Transverse colon (tissue), 4 donors: ENCODE results near the gene GAPVD1. TPM values are rescaled to one million over a fixed set of nuclear protein-coding genes. Genes with fewer than 3 reads are reported as not detected.

Experiments
- DNase-seq: peaks from one replicate; pipeline ENCODE4 v3.0.0-alpha.2; 2019
- H3K27ac ChIP-seq, 4 donors: fragments of 200-600 bp; sonication (generic); 2 replicates each; pipeline ENCODE4 v1.5.1; 2016 to 2018; ENCODE audit warnings: inconsistent platforms in 4 of 4
- H3K27me3 ChIP-seq: fragments of 200-600 bp; sonication (generic); 2 replicates; pipeline ENCODE4 v1.5.1; 2017; ENCODE audit warnings: inconsistent platforms
- H3K36me3 ChIP-seq, 4 donors: fragments of 200-600 bp; sonication (generic); 2 replicates each; pipeline ENCODE4 v1.5.1; 2017 to 2019; ENCODE audit warnings: inconsistent platforms in 4 of 4
- H3K4me1 ChIP-seq, 4 donors: fragments of 200-600 bp; sonication (generic); 2 replicates each; pipeline ENCODE4 v1.5.1; 2017 to 2020; ENCODE audit warnings: inconsistent platforms in 4 of 4
- H3K4me3 ChIP-seq, 4 donors: fragments of 200-600 bp; sonication (generic); 1 replicate in 1 of 4; 2 replicates in 3 of 4; pipeline versions ENCODE4 v1.5.1 to v1.6.1; 2017 to 2019; ENCODE audit warnings: inconsistent platforms in 4 of 4
- H3K9me3 ChIP-seq, 2 donors: fragments of 200-600 bp; sonication (generic); 2 replicates each; pipeline ENCODE4 v1.5.1; 2017 to 2019; ENCODE audit warnings: inconsistent platforms in 2 of 2
- CTCF ChIP-seq, 5 experiments: fragments of 200-600 bp in 3 of 5; fragments of 450-650 bp in 2 of 5; sonication (generic) in 3 of 5; IDR thresholded peaks; 1 replicate in 2 of 5; 2 replicates in 3 of 5; pipeline ENCODE4 v1.5.1; 2016 to 2017; ENCODE audit warnings: antibody characterized with exemption in 5 of 5, inconsistent platforms in 3 of 5, mild to moderate bottlenecking in 2 of 5, moderate library complexity in 1 of 5
- EP300 ChIP-seq: sonication (generic); formaldehyde crosslinking; IDR thresholded peaks from one replicate; pipeline ENCODE4 v1.6.1; 2017; ENCODE audit warnings: antibody characterized with exemption, low read depth
- POLR2A ChIP-seq: fragments of 450-650 bp; IDR thresholded peaks from one replicate; pipeline ENCODE4 v1.6.1; 2016; ENCODE audit warnings: antibody characterized with exemption, mild to moderate bottlenecking, moderate library complexity
- POLR2AphosphoS5 ChIP-seq, 3 donors: sonication (generic); formaldehyde crosslinking; IDR thresholded peaks; one replicate each; pipeline ENCODE4 v1.6.1; 2016; ENCODE audit warnings: antibody characterized with exemption in 3 of 3
- WGBS, 2 donors: methylation state at CpG; one replicate each; pipeline ENCODE4 v1.1.5; 2018; ENCODE audit warnings: low coverage in 1 of 2; 5-methylcytosine and 5-hydroxymethylcytosine counted together
- in situ Hi-C, 4 donors: fragments of 200-750 bp; cut with MboI; loops; one replicate each; pipeline versions ENCODE4 v1.15.0 to v1.15.1; 2017; ENCODE audit warnings: low sequenced_read_pairs in 3 of 4, low pct_ligation_motif_present in 1 of 4, low pct_unique_long_range_greater_than_20kb in 1 of 4
- intact Hi-C: fragments of 100-400 bp; cut with DNase I; formaldehyde crosslinking; loops from one replicate; pipeline ENCODE4 v1.15.1; 2023; ENCODE audit warnings: low total_unique reads
- total RNA-seq, 4 donors: library from RNA; depleted of rRNA; stranded (reverse); fragments of >200 nt; gene quantifications; one replicate each; pipeline ENCODE4 v1.1.0, GENCODE V29; 2016

Gene GAPVD1
- total RNA-seq, 4 donors from 2014 or later: 27.7 to 80.4 (median 48.4) TPM

DNA sequence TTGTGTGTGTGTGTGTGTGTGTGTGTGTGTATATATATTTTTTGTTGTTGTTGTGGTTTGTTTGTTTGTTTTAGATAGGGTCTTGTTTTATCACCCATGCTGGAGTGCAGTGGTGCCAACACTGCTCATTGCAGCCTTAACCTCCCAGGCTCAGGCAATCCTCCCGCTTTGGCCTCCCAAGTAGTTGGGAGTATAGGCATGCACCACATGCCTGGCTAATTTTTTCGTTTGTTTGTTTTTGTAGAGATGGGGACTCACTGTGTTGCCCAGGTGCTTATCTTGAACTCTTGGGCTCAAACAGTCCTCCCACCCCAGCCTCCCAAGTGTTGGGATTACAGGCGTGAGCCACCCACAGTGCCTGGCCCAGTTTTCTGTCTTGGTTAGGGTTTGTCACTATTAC lies 77.3 kb downstream of the GAPVD1 start:
- Histone ChIP-seq H3K4me3 (no peak overlapping the region), H3K36me3 (peaks cover 0 to 47% (median 20%) of the 10 kb centered on the region in 4 donors), H3K9me3 (no peaks in the 10 kb centered on the region), H3K4me1 (peaks cover 0 to 4% (median 0%) of the 10 kb centered on the region in 4 donors), H3K27me3 (no peaks in the 10 kb centered on the region), H3K27ac (no peak overlapping the region)
- DNase-seq: no peak
- TF ChIP-seq POLR2AphosphoS5 (IDR thresholded peaks at IDR 0.05) (no peak), CTCF (IDR thresholded peaks at IDR 0.05) (no peak), EP300 (no peak), POLR2A (no peak)
- in situ Hi-C loops: no loop called here
- WGBS, 2 donors: 93 to 100% methylated on average over 1 to 3 of the region's 3 CpGs
- intact Hi-C loops: no loop called here

GRCh38 chr9:125341566-125341965 lies 79.9 kb downstream of the GAPVD1 start:
- Histone ChIP-seq H3K9me3 (no peaks in the 10 kb centered on the region), H3K27me3 (no peaks in the 10 kb centered on the region), H3K4me1 (peaks cover 0 to 5% (median 2%) of the 10 kb centered on the region in 4 donors), H3K4me3 (no peak overlapping the region), H3K27ac (no peak overlapping the region), H3K36me3 (peaks cover 0 to 27% (median 14%) of the 10 kb centered on the region in 4 donors)
- in situ Hi-C loops (no loop called here), intact Hi-C loops (no loop called here)
- WGBS, 2 donors: 79 to 80% methylated on average over 4 of the region's 4 CpGs
- no peak for DNase-seq
- TF ChIP-seq POLR2AphosphoS5 (IDR thresholded peaks at IDR 0.05) (no peak), CTCF (IDR thresholded peaks at IDR 0.05) (no peak), EP300 (no peak), POLR2A (no peak)

DNA sequence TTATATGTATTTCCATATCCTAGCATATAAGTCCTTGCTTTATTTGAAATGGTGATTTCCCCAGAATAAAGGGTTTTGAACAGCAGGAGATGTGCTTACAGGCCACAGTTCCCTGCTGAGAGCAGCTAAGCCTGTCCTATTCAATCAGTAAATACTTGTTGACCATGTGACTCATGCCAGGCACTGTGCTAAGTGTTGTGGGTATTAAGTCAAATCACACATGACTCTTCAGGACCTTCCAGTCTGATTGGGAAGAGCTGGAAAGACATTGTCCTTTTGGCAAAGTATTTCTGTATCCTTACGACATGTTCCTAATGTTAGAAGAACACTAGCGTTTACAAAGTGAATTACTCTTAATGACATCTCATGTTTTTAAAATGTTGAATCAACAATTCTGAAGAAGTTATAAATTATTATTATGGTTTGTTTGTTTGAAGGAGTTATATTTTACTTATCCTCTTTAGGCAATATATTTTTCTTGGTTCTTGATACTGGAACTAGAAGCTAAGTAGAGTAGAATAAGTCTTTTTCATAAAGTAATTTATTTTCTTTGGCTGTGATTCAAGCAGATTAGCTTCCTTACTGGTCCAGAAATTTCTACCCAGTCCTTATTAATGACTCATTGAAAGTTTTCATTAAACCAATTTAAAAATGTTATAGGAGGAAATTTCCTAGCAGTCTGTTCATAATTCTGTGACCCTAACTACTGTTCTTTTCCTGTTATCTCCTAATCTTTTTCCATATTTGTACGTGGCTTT lies 82.1 kb downstream of the GAPVD1 start:
- DNase-seq: no peak
- intact Hi-C loops: no loop called here
- 71 to 72% methylated on average over 3 of the region's 3 CpGs for WGBS, 2 donors
- in situ Hi-C loops: no loop called here
- Histone ChIP-seq H3K36me3 (peaks cover 0 to 29% (median 14%) of the 10 kb centered on the region in 4 donors), H3K4me1 (peaks cover 0 to 5% (median 2%) of the 10 kb centered on the region in 4 donors), H3K27me3 (no peaks in the 10 kb centered on the region), H3K9me3 (no peaks in the 10 kb centered on the region), H3K27ac (peak overlapping the region in 1 of 4 donors; percentile 5), H3K4me3 (no peak overlapping the region)
- TF ChIP-seq POLR2AphosphoS5 (IDR thresholded peaks at IDR 0.05) (no peak), EP300 (no peak), CTCF (IDR thresholded peaks at IDR 0.05) (no peak), POLR2A (no peak)

- no peaks in the 10 kb centered on the region for H3K27me3 ChIP-seq
- H3K36me3 ChIP-seq: peaks cover 0 to 48% (median 22%) of the 10 kb centered on the region in 4 donors
- intact Hi-C loops (no loop called here), in situ Hi-C loops (no loop called here)
- H3K27ac ChIP-seq: no peak overlapping the region
- no peak for DNase-seq
- H3K9me3 ChIP-seq: no peaks in the 10 kb centered on the region
- H3K4me1 ChIP-seq: peaks cover 0 to 5% (median 2%) of the 10 kb centered on the region in 4 donors
- H3K4me3 ChIP-seq: no peak overlapping the region
- 81 to 86% methylated on average over 3 of the region's 3 CpGs for WGBS, 2 donors
- TF ChIP-seq POLR2AphosphoS5 (IDR thresholded peaks at IDR 0.05) (no peak), CTCF (IDR thresholded peaks at IDR 0.05) (no peak), POLR2A (no peak), EP300 (no peak)
These were observed 84.6 kb downstream of the GAPVD1 start for GRCh38 chr9:125346080-125346732.
